ENCODE data around the gene TOP1.

DNA sequence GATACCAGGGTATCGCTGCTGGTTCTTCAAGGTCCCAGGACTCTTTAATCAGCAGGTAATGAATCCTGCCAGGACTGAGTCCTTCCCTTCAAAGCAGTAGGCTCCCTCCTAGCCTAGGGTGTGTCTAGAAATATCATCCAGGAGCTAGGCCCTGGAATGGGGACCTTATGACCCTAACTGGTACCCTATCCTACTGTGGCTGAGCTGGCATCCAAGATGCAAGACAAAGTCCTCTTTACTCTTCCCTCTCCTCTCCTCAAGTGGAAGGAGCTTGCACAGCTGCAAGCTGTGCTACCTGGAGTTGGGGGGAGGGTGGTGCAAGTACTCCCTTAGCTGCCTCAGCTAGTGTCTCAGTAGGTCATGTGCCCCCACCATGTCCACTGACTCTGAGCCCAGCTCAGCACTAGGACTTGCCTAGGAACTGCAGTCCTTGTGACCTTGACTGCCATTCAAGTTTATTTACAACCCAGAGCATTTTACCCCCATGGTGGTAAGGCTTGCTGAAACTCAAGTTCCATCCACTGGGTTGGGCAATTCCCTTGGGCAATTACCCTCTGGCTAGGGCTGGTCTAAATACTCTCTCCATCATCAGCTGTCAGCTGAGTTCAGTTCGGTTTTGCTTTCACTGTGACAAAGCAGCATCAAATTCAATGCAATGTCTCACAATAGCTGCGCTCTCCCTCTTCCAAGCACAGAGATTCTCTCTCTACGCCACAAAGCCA lies 48.4 kb upstream of the TOP1 start:
- no peak for TF ChIP-seq EZH2 (IDR thresholded peaks at IDR 0.05; ENCODE audit: borderline replicate concordance, low read depth, low read length, severe bottlenecking)
- TF ChIP-seq CTCF (IDR thresholded peaks at IDR 0.05; ENCODE audit: borderline replicate concordance, extremely low read depth, low read length, poor library complexity, severe bottlenecking) = no peak
